Measurements from ENCODE around the gene TRAK1.
"Not testable (repeated sequence)": the region's sequence is repeated elsewhere in the genome, so short reads cannot be mapped to it uniquely, and the experiment has no call there.

The TRAK1 gene

GRCh38 chr3:42099020-42099765, 8.0 kb downstream of the TRAK1 start:
- no peak for DNase-seq

DNA sequence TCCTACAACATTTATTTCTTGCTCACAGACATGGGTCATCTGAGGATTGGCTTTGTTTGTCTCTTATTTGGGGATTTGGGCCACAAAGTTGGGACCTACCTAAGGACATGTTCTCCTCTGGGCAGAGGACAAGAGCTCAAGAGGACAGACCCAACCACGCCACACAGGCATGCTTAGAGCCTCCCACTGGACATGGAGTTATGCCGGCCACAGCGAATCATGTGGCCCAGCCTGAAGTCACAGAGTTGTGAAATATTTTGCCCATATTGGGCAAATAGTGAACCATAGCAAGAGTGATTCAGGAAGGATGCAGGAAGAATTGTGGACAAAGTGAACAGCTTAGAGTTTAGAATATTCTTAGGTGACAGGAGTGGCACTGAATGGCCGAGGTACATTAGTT, 9.9 kb downstream of the TRAK1 start:
- DNase-seq = no peak

- no peak for DNase-seq
These were observed 10.3 kb downstream of the TRAK1 start for GRCh38 chr3:42101481-42101880.

- no peak for DNase-seq
These were observed 11.4 kb downstream of the TRAK1 start for GRCh38 chr3:42102571-42102970.

GRCh38 chr3:42103921-42104665, 12.9 kb downstream of the TRAK1 start:
- DNase-seq = not testable (repeated sequence)

GRCh38 chr3:42105994-42106393, 14.8 kb downstream of the TRAK1 start:
- not testable (repeated sequence) for DNase-seq

DNA sequence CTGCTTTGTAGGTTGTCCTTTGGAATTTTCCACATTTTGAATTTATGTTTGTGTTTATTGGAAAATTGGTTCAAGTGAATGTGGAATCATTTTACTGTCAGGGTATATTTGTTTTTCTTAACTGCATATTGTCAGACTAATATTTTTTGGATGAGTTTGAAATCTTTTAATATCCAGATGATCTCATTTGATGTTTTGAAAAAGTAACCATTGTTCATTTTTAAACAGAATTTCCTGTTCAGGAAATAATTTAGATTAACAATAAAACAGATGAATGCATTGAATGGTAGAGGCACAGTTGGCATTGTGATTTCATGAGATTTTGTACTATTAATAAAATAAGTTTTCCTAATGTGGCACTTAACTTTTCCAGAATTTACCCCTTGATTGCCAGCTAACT, 15.5 kb downstream of the TRAK1 start:
- no peak for DNase-seq

- no peak for DNase-seq
These were observed 19.5 kb downstream of the TRAK1 start for GRCh38 chr3:42110631-42111030.

DNA sequence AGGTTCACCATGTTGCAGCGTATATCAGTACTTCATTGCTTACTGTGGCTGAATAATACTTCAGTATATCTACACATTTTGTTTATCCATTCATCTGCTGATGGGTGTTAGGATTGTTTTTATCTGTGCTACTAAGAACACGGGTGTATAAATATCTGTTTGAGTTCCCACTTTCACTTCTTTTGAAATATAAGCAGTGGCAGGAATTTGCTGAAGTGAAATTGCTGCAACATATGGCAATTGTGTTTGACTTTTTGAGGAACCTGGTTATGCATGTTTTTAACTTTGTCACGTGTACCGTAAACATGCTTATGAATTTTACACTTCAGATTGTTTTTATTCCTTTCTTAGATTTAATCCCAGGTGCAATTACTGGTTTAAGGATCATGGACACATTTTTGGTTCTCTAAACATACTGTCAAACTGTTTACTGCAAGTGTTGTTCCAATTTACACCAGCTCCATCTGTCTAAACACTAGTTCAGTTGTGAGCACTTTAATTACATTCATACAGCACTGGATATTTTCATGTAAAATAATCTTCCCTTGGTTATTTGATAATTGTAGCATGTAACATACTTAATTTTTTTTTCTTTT, 23.1 kb downstream of the TRAK1 start:
- no peak for DNase-seq

DNA sequence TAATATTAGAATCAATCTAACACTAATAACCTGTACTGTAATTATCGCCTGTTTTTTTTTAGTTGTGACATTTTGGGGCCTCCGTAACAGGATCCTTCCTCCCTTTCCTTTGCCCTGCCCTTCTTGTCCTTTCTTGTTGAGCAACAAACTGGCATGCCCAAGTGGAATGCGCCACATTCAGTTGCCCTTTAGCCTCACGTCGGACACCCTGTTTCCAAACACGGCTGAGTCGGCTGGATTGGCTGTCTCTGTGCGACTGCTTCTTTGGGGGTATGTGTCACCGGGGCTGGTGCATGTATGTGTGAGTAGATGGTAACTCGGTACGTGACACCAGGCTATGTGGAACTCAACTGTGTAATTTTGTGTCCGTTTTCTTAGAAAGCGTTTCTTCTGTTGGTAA, 24.1 kb downstream of the TRAK1 start:
- no peak for DNase-seq

GRCh38 chr3:42115946-42116345, 24.8 kb downstream of the TRAK1 start:
- DNase-seq = no peak

- no peak for DNase-seq
These were observed 25.3 kb downstream of the TRAK1 start for GRCh38 chr3:42116466-42116865.

- no peak for DNase-seq
These were observed 26.2 kb downstream of the TRAK1 start for GRCh38 chr3:42117175-42118008.

DNA sequence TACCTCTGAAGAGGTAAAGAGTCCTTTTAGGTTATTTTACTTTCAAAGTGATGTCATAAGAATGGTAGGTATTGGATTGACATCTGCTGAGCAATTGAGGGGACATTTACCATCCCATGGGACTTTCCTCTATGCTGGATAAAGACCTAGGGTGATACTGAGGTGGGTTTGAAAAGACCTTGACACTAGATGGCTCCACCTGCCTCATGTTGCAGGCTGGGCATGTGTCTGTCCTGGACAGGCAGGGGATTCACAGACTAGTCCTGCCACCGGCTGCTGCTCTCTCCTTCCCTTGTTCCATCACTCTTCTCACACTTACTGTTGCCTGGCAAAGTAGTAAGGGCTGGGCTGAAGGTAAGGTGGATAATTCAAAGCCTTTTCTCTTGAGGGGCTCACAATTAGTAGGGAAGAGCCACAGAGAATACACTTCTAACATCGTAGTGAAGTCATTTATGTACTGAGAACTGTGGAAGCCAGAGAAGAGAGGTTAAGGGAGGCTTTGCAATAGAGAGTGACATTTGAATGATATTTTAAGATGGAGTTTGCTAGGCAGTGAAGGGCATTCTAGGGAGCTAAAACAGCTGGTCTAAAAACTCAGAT, 27.7 kb downstream of the TRAK1 start:
- peak; percentile 58 for DNase-seq

GRCh38 chr3:42119561-42120355, 28.6 kb downstream of the TRAK1 start:
- no peak for DNase-seq

- no peak for DNase-seq
These were observed 29.7 kb downstream of the TRAK1 start for GRCh38 chr3:42120866-42121265.

DNA sequence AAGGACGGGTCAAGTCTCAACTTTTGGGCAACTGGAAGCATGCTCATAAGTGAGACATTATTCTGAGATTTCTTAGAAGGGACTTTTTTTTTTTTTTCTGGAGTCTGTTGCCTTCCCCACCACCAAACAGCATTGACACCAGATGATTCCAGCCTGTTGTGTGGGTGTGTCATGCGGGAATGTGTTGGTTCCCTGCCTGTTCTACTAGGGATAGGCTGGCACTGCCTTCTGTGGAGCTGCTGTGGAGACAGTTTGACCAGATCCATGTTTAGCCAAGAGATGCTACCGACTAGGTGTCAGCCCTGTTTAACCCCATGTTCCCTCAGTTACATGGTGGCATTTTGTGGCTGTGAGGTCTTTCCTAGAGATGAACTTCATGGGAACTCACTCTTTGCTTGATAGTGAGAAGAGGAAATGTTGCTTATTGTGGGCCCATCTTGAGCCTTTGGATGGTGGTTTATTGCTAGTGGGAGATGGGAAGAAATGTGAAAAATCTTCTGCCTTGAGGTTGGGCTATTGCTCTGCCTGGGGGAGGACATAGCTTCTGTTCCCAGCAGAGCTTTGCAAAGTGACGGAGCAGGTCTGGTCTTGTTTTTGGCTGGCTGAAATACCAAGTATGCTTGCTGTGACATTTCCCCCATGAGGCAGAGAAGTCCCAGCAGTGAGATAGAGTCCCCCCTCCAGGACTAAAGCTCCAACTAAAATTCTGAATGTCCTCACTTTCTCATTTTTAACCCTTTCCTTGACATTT, 31.3 kb downstream of the TRAK1 start:
- DNase-seq = no peak

GRCh38 chr3:42123012-42123581, 31.9 kb downstream of the TRAK1 start:
- peak; percentile 33 for DNase-seq

- no peak for DNase-seq
These were observed 32.9 kb downstream of the TRAK1 start for GRCh38 chr3:42123824-42124658.

GRCh38 chr3:42127226-42127625, 36.1 kb downstream of the TRAK1 start:
- no peak for DNase-seq
